IPS-15b (cell line): ENCODE measurements around the gene CYP1A2.

Experiments used
- H3K27me3 ChIP-seq: one replicate; pipeline ENCODE4 v1.6.1; 2013; ENCODE audit warnings: low read length; ENCODE audit not compliant: control insufficient read depth, insufficient read depth
- H3K36me3 ChIP-seq: one replicate; pipeline ENCODE4 v1.6.1; 2013; ENCODE audit warnings: low read length; ENCODE audit not compliant: control insufficient read depth, insufficient read depth
- H3K4me1 ChIP-seq: one replicate; pipeline ENCODE4 v1.6.1; 2013; ENCODE audit warnings: mild to moderate bottlenecking, low read length; ENCODE audit not compliant: control insufficient read depth, insufficient read depth
- H3K4me3 ChIP-seq: one replicate; pipeline ENCODE4 v1.5.1; 2013; ENCODE audit warnings: low read depth, low read length
- H3K9ac ChIP-seq: one replicate; pipeline ENCODE4 v1.6.1; 2013; ENCODE audit warnings: low read depth, mild to moderate bottlenecking, low read length
- H3K9me3 ChIP-seq: one replicate; pipeline ENCODE4 v1.6.1; 2013; ENCODE audit warnings: mild to moderate bottlenecking, low read length; ENCODE audit not compliant: control insufficient read depth, insufficient read depth

CYP1A2 gene

GRCh38 chr15:74787251-74788041, 38.8 kb downstream of the CYP1A2 start:
- H3K27me3 ChIP-seq, result peaks cover 58% of the 10 kb centered on the region
- H3K9ac ChIP-seq, result no peak overlapping the region
- H3K4me3 ChIP-seq, result no peak overlapping the region
- peaks cover 13% of the 10 kb centered on the region for H3K4me1 ChIP-seq
- H3K36me3 ChIP-seq, result no peaks in the 10 kb centered on the region
- no peaks in the 10 kb centered on the region for H3K9me3 ChIP-seq

GRCh38 chr15:74788042-74788682, 39.5 kb downstream of the CYP1A2 start:
- Histone ChIP-seq H3K9me3 (no peaks in the 10 kb centered on the region), H3K4me3 (no peak overlapping the region), H3K27me3 (peaks cover 54% of the 10 kb centered on the region), H3K4me1 (peaks cover 13% of the 10 kb centered on the region), H3K9ac (no peak overlapping the region), H3K36me3 (no peaks in the 10 kb centered on the region)

- Histone ChIP-seq H3K9ac (no peak overlapping the region), H3K36me3 (no peaks in the 10 kb centered on the region), H3K4me1 (peaks cover 13% of the 10 kb centered on the region)
These were observed 40.1 kb downstream of the CYP1A2 start for GRCh38 chr15:74788683-74789151.

GRCh38 chr15:74789171-74789631, 40.6 kb downstream of the CYP1A2 start:
- H3K4me1 ChIP-seq, result peaks cover 13% of the 10 kb centered on the region

More at GRCh38 chr15:74788683-74789151, 40.1 kb downstream of the CYP1A2 start:
- peaks cover 49% of the 10 kb centered on the region for H3K27me3 ChIP-seq
- no peak overlapping the region for H3K4me3 ChIP-seq
- H3K9me3 ChIP-seq, result no peaks in the 10 kb centered on the region

GRCh38 chr15:74789741-74790079, 41.1 kb downstream of the CYP1A2 start:
- no peaks in the 10 kb centered on the region for H3K36me3 ChIP-seq
- H3K27me3 ChIP-seq, result peaks cover 47% of the 10 kb centered on the region
- H3K9me3 ChIP-seq, result no peaks in the 10 kb centered on the region
- no peak overlapping the region for H3K4me3 ChIP-seq
- H3K4me1 ChIP-seq, result peaks cover 13% of the 10 kb centered on the region
- H3K9ac ChIP-seq, result no peak overlapping the region

More at GRCh38 chr15:74789171-74789631, 40.6 kb downstream of the CYP1A2 start:
- no peaks in the 10 kb centered on the region for H3K9me3 ChIP-seq
- peaks cover 47% of the 10 kb centered on the region for H3K27me3 ChIP-seq
- no peak overlapping the region for H3K9ac ChIP-seq
- no peaks in the 10 kb centered on the region for H3K36me3 ChIP-seq
- H3K4me3 ChIP-seq, result no peak overlapping the region

GRCh38 chr15:74790080-74790916, 41.7 kb downstream of the CYP1A2 start:
- no peak overlapping the region for H3K4me3 ChIP-seq
- peaks cover 13% of the 10 kb centered on the region for H3K4me1 ChIP-seq
- no peak overlapping the region for H3K9ac ChIP-seq
- H3K27me3 ChIP-seq, result peaks cover 45% of the 10 kb centered on the region
- H3K9me3 ChIP-seq, result no peaks in the 10 kb centered on the region
- H3K36me3 ChIP-seq, result no peaks in the 10 kb centered on the region

- H3K9ac ChIP-seq, result no peak overlapping the region
These were observed 42.4 kb downstream of the CYP1A2 start for GRCh38 chr15:74791007-74791406.

GRCh38 chr15:74791667-74792066, 43.0 kb downstream of the CYP1A2 start:
- H3K4me1 ChIP-seq, result peaks cover 13% of the 10 kb centered on the region
- no peaks in the 10 kb centered on the region for H3K9me3 ChIP-seq
- no peaks in the 10 kb centered on the region for H3K36me3 ChIP-seq
- H3K4me3 ChIP-seq, result no peak overlapping the region
- H3K9ac ChIP-seq, result no peak overlapping the region
- H3K27me3 ChIP-seq, result peaks cover 38% of the 10 kb centered on the region

More at GRCh38 chr15:74791007-74791406, 42.4 kb downstream of the CYP1A2 start:
- Histone ChIP-seq H3K9me3 (no peaks in the 10 kb centered on the region), H3K4me3 (no peak overlapping the region), H3K36me3 (no peaks in the 10 kb centered on the region), H3K27me3 (peaks cover 43% of the 10 kb centered on the region), H3K4me1 (peaks cover 13% of the 10 kb centered on the region)

GRCh38 chr15:74792227-74793016, 43.8 kb downstream of the CYP1A2 start:
- H3K4me3 ChIP-seq, result no peak overlapping the region
- H3K27me3 ChIP-seq, result peaks cover 34% of the 10 kb centered on the region
- no peak overlapping the region for H3K9ac ChIP-seq
- peaks cover 13% of the 10 kb centered on the region for H3K4me1 ChIP-seq
- no peaks in the 10 kb centered on the region for H3K36me3 ChIP-seq
- no peaks in the 10 kb centered on the region for H3K9me3 ChIP-seq

- no peak overlapping the region for H3K9ac ChIP-seq
- no peak overlapping the region for H3K4me3 ChIP-seq
- no peaks in the 10 kb centered on the region for H3K9me3 ChIP-seq
- peaks cover 8% of the 10 kb centered on the region for H3K4me1 ChIP-seq
- H3K27me3 ChIP-seq, result peaks cover 26% of the 10 kb centered on the region
- H3K36me3 ChIP-seq, result no peaks in the 10 kb centered on the region
These were observed 44.7 kb downstream of the CYP1A2 start for GRCh38 chr15:74793135-74794028.
